HG02763 (cell line): ENCODE results near the gene CEMP1.

Experiments
- ATAC-seq: cut with Tn5 transposase; IDR thresholded peaks from one replicate; pipeline ENCODE4 v1.9.1; 2021; ENCODE audit warnings: mild to moderate bottlenecking, moderate library complexity; ENCODE audit not compliant: unreplicated experiment

CEMP1 gene

DNA sequence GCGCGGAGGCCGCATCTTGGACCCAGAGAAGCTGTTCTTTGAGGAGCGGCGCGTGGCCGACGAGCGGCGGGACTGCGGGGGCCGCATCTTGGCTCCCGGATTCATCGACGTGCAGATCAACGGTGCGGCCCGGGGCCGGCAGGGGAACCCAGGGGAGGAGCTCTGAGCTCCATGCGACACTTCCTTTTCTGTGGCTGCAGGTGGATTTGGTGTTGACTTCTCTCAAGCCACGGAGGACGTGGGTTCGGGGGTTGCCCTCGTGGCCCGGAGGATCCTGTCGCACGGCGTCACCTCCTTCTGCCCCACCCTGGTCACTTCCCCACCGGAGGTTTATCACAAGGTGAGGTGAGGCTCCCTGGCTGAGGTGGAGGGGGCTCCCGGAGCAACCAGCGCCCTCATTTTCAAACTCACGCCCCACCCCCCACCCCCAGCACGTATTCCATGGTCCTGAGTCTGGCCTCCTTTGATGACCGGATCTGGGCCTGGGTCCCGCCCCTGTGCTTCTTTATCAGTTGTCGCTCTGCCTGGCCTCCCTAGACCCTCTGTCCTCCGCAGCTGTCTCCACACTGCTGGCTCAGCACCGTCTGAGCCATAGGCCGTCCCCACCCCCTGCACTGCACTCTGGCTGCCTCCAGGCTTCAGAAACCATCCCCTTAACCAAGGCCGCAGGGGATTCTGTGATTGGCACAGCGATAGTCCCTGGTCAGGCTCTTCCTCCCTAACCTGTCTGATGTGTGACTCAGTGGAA is 10.2 kb downstream of the CEMP1 start:
- no peak for ATAC-seq

DNA sequence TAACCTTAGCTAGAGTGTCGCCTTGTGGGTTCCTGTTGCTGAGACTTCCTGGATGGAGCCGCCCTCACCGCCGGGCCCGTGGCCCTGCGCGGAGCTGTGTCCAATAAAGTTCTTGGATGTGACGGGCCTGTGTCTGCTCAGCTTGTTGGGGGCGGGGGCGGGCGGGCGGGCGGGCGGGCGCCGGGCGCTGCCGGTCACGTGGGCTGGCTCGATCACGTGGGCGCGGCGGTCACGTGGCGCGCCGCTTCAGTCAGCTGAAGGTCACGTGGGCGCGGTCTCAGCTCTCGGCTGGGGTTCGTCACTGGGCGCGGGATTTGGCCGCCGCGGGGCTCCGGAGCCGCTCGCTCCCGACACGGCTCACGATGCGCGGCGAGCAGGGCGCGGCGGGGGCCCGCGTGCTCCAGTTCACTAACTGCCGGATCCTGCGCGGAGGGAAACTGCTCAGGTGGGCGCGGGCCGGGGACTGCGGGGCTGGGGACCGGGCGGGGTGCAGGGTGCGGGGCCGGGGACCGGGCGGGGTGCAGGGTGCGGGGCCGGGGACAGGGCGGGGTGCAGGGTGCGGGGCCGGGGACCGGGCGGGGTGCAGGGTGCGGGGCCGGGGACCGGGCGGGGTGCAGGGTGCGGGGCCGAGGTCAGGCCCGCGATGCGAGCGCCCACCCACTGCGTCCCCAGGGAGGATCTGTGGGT is 11.0 kb downstream of the CEMP1 start, which contains the start of gene AMDHD2:
Gene AMDHD2 (plus strand): TSS at position 275 of the 687 bp plus-strand sequence. CDS start 88 bp downstream, at position 363.
- peak; percentile 56 for ATAC-seq

DNA sequence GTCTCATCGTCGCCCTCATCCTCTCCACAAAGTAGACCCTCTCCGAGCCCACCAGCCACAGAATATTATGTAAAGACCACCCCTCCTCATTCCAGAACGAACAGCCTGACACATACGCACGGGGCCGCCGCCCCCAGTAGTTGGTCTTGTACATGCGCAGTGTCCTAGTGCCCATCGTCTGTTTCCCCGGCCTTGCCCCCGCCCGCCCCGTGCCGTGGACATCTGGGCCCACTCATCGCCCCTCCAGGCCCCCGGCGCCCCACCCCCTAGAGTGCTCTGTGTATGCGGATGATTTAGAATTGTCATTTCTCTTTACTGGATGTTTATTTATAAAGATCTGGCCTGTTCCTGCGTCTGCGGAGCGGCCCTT is 11.5 kb downstream of the CEMP1 start:
- no peak for ATAC-seq

DNA sequence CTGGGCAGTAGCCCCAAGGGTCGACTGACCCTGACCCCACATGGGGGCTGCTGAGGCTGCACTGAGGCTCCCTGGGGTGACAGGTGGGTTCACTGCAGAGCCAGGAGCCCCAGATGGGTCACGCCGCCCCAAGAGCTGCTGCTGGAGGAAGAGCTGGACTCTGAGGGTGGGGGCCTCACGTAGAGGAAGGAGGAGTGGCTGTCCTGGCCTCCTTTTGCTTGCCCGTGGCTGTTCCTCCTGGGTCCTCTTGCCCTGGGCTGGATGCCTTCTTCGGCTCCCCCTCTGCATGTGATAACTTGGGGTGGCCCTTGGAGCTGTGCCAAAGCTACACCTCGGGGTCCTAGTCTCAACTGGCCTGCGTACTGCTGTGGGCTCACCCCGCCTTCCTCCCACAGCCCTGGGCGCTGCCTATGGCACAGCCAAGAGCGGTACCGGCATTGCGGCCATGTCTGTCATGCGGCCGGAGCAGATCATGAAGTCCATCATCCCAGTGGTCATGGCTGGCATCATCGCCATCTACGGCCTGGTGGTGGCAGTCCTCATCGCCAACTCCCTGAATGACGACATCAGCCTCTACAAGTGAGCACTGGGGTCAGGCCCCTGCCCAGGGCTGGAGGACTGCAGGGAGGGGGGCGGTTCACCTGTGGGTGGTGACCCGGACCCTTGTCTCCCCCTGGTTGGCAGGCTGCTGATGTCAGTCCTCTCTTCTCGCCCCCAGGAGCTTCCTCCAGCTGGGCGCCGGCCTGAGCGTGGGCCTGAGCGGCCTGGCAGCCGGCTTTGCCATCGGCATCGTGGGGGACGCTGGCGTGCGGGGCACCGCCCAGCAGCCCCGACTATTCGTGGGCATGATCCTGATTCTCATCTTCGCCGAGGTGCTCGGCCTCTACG is 12.1 kb downstream of the CEMP1 start:
- no peak for ATAC-seq

DNA sequence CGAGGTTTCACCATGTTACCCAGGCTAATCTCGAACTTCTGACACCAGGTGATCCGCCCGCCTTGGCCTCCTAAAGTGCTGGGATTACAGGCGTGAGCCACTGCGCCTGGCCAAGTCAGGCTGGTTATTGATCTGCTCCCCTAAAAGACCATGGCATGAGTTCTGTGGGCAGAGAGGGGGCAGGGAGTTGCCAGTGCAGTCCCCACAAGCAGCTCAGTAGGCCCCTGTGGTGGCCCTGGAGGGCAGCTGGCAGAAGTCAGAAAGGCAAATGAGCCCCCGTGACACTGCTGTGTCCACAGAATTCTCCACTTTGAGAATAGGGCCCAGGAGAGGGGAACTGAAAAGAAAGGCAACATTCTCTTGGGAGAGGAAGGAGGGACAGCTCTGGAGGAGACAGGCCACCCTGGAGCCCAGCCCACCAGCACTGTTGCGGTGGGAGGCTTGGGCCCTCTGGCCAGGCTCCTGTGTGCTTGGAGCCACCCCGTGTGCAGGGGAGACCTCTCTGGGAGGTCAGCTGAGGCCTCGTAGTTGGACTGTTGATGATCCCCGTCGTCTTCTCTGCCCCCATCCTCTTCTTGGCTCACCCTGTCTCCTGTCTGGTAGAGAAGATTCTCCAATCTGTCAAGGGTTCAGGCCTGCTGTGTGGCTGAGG is 13.1 kb downstream of the CEMP1 start:
- ATAC-seq: no peak

DNA sequence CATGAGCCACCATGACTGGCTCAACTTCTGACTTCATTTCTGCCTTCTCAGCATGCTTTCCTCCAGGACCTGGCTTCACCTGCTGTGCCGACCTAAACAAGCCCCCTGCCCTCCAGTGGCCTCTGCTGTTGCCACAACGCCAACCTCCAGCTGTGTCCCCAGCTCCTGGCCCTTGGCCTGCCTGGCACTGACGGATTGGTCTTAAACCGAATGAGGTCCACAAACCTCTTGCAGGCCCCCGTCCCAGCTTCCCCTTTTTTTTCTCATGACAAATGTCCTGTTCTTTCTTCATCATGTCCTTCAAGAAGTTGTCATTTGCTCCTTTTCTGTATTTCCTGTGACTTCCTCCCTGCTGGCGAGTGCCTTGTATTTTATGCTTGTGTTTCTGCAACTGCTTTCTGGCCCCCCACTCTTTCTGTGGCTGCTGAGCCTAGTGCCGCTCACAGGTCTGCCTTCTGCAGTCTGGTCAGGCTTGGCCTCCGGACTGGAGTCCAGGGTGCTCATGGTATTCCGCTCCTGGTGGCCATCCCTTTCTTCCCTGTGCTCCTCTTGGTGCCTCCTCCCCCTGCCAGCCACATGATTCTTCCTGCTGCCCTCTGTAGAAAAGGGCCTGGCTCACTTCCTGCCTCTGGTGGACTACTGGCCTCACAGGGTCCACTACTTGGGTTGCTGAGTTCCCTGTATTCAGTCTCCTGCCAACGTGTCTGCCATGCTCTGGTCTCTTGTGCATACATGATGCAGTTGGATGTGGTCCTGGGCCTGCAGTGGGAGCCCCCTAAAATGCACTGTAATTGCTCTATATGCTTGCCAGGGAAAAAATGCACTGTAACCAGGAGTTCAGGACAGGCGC is 14.6 kb downstream of the CEMP1 start:
- ATAC-seq: no peak

DNA sequence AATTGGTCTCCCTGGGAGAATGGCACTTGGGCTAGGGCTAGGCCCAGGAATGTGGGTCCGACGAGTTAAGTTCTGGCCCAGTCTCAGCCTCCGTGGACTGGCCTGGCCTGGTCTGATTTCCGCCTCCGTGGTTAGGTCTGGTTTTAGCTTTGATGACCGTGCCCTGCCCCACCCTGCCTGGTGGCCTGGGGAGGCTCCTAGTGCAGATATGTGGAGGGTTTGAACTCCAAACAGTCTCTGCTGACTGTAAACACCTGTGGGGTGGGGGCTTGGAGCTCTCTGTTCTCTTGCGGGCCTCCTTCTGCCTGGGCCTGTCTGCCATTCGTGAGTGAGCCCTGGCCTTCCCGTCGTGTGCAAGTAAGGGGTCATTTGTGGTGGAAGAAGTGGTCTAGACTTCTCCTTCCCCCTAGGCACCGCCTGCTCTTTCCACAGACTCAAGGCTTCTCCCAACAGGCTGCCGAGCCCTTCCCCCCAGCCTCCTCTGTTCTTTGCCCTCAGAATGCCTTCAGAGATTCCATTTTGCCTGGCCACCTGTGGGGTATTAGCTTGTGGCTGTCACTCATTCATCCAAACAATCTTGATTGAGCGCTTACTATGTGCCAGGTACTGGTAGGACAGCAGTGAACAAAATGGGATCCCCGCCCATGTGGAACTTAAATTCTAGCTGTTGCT is 15.9 kb downstream of the CEMP1 start:
- ATAC-seq: no peak

DNA sequence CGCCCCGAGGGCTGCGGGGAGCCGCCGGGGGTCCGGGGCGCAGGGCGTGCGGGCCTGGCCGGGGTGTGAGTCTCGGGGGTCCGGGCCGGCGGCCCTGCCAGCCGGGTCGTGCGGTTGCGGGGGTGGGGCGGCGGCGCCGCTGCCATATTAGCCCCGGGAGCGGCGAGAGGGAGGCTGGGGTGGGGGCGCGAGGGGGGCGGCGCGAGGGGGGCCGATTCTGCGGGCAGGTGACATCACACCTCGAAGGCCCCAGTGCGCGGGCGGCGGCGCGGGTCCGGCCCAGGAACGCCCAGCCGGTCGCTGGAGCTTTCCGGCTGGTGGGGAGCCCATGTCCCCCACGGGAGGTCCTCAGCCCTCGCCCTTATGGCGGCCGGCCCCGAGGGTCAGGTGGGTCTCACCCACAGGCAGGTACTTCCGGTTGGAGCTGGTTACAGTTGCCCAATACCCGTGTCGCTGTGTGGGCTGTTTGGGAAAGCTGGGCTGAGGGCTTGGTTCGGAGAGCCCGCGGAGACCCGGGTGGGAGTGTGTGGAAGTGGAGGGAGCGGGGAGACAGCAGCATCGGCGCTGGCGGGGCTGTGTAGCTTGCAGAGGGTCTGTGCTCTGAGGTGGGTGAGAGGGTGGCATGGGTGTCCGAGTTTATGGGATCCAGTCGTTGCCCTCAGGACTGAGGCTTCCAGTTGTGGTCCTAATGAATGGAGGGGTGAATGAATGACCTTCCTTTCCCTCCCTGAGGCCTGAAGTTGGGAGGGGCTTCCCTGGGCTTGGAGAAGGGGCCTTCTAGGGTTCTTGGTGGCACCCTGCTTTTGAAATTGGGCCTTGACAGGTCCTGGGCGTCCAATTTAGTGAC is 16.7 kb downstream of the CEMP1 start:
- no peak for ATAC-seq

DNA sequence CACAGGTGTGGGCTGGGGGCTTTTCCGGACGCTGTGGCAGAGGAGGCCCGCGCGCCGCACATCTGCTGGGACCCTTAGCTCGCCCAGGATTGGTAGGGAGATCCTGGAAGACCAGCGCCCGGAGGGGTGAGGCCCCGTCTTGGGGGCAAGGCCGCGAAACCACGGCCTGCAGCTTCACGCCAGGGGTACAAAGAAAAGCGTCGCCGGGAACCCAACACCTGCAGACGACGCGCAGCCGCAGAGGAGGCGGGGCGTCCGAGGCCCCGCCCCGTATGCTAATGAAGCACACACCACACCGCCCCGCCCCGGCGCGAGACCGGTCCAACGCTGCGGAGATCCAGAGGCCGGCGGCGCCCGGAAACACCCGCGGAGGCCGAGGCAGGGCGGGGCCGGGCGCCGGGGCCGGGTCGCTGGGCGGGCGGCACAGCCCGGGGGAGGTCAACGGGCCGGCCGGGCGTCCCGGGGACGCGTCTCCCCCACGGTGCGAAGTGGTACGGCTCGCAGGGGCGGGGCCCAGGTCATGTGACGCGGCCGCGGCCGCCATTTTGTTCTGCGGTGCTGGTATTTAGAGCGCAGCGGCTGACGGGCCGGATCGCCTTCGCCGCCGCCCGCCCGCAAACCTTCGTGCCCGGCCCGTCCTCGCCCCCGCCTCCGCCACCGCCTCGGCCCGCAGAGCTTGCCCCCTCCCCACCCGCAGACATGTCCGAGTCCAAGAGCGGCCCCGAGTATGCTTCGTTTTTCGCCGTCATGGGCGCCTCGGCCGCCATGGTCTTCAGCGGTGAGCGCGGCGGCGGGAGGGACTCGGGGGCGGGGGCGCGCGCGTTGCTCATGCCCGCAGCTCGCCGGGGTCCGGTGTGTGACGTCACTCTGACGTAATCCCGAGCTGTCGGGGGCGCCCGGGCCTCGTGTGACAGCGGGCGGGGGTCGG is 17.5 kb downstream of the CEMP1 start, which contains the start of gene ATP6V0C:
Gene ATP6V0C (plus strand): TSS at position 548 of the 928 bp plus-strand sequence. CDS start 152 bp downstream, at position 700.
- peak; percentile 67 for ATAC-seq

DNA sequence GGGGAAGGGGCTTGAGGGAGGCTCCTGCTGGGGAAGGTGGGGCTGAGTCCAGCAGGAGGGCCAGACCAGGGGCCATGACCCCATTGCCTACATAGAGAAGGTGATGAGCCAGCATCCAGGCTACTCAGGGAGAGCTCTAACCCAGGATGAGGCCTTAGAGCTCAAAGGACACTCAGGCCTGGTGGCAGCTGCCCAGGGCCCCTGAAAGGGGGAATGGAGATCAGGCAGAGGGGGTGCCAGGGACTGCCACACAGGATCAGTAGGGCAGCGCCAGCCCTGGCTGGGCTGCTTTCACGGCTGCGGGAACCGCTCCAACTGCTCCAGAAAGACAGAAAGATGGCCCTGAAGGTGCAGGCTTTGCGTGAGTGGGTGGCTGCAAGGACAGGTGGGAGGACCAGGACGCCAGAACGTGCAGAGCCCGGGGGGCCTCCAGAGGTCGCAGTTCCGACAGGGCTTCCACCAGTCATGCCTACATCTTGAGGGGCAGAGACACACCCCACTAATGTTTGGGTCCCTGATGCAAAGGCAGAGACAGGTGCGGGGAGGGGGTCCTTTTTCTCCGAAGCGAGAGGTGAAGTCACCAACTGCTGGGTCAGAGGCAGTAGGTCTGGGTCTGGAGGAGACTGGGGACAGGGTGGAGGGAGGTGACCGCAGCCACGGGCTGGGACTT is 18.3 kb downstream of the CEMP1 start:
- no peak for ATAC-seq

DNA sequence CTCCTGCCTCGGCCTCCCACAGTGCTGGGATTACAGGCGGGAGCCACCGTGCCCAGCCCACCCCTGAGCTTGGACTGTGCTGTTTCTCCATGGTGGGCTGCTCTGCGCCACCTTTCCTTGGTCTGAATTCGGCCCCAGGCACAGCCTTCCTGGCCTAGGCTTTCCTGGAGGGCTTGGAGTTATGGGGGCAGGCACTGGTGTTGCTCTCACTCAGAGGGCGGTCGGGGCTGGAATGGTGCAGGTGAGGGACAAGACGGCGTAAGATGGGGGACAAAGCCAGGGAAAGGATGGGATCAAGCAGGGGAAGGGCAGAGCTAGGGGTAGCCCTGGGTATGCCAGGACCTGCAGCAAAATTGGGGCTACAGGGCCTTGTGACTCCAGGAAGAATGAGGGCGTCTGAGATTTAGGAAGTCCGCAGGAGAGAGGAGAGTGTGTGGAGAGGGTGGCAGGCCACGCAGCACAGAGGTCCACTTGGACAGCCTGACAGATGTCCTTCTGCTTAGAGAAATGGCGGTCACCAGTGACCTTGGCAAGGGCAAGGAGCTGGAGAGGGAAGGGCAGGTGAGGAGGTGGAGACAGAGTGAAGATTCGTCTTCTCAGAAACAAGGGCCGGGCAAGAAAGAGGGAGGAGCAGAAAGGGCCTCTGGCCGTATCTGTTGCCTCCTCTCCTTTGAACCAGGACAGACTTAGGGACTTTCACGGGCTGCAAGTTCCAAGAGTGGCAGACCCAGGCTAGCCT is 19.0 kb downstream of the CEMP1 start:
- no peak for ATAC-seq

DNA sequence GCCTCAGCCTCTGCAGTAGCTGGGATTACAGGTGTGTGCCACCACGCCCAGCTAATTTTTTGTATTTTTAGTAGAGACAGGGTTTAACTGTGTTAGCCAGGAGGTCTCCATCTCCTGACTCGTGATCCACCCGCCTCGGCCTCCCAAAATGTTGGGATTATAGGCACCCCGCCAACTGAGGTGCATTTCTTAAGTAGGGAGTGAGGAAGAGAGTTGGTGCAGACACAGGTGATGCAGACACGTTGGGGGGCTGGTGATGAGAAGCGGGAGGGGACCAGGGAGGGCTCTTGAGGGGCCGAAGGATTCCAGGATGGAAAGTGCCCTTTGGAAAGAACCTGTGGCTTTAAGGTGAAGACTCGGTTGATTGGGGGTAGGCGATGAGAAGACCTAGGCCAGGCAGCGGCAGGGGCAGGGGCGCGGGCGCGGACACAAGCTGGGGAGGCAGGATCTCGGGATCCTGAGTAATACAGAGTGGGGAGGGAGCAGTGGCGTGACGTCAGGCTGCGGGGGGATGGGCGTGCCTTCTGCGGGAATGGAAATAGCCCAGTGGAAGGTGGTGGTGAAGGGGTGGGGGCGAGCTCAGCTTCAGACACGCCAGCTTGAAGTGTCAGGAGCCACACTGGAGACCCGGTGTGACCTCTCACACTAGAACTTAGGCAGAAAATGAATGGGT is 19.9 kb downstream of the CEMP1 start:
- no peak for ATAC-seq

DNA sequence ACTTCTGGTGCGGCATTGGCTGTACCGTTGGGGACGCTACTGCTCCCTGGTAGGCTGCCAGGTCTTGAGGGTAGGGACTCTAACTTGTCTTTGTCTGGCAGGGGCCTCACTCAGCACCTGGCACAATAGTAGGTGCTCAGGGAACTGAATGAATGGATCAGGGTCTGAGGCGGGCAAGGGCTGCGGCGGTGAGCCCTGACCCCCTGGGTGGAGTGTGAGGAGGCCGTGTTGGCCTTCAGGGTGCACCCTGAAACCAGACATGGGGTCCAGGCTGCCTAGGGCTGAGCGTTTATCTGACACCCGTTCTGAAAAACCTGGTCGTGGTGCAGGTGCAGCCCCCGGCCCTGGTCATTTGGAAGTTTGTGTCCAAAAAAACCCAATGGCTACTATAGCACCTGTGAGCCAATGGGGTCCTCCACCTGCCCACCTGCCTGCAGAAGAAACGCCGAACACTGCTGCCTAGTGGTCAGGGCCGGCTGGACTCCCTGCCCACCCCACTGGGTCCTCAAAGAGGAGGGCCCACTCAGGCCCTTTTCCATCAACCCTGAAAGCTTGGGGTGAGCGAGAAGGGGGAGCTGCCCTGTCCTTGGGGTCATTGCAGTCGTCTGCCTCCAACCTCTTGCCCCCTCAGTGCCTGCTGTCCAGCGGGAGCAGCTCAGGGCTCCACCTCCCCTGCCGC is 22.3 kb downstream of the CEMP1 start:
- no peak for ATAC-seq

DNA sequence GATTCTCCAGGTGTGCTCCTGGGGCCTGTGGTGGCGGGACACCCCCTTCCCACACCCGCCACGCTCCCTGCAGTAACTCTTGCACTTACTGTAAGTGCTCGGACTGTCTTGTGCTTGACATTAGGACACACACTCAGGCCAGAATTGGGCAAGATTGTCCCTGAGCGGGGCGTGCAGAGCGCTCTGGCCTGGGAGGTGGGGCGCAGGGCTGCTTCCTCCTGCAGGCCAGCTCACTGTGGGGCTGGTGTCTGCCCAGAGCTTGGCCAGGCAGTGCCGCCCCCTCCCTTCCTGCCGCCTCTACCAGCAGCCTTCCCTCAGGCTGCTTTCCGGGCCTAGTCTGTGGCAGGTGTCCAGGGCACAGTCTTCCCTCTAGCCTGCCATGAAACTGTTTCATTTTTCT is 23.5 kb downstream of the CEMP1 start:
- no peak for ATAC-seq

DNA sequence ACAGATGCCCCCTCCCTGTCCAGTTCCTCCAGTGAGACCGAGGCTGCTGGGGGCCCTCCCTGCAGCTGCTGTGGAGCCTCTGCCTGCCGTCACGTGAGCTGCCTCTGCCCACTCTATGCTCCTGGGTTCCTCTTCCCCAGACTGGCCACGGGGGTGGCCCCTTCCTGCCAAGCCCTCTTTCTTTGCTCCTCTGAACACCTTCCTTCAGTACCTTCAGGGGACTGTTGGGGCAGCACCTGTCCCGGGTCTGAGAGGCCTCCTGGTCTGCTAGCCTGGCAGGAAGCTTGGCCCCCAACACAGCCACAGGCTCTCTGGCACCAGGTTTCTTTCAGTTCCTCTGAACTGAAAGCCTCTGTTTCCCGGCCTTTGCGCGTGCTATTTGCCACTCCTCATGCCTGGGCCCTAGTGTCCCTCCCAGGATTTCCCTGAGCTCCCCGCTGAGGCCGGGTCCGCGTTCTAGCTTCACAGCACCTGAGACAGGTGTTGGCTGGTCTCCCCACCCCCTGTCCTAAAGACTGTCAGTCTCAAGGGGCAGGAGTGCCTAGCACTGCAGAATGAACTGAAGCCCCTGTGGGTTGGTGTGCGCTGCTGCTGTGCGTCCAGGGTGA is 24.1 kb downstream of the CEMP1 start:
- no peak for ATAC-seq
